ES-I3 (cell line): ENCODE data around the gene INPP5D.
"Not testable (repeated sequence)": the region's sequence is repeated elsewhere in the genome, so short reads cannot be mapped to it uniquely, and the experiment has no call there.

Experiments used
- H3K36me3 ChIP-seq: 2 replicates; pipeline ENCODE4 v1.6.1; 2013; ENCODE audit warnings: mild to moderate bottlenecking, low read length, control low read depth, moderate library complexity; ENCODE audit not compliant: insufficient read depth
- H3K4me1 ChIP-seq: 2 replicates; pipeline ENCODE4 v1.6.1; 2013; ENCODE audit warnings: mild to moderate bottlenecking, control low read depth, low read length; ENCODE audit not compliant: insufficient read depth
- H3K9ac ChIP-seq: 2 replicates; pipeline ENCODE4 v1.6.1; 2013; ENCODE audit warnings: low read depth, mild to moderate bottlenecking, low read length, moderate library complexity
- H3K9me3 ChIP-seq: 2 replicates; pipeline ENCODE4 v1.6.1; 2013; ENCODE audit warnings: mild to moderate bottlenecking, low read length, moderate library complexity; ENCODE audit not compliant: control insufficient read depth, insufficient read depth

The INPP5D gene

GRCh38 chr2:233145726-233146125 is 85.6 kb downstream of the INPP5D start:
- H3K9me3 ChIP-seq = no peaks in the 10 kb centered on the region
- H3K4me1 ChIP-seq = peaks cover 21% of the 10 kb centered on the region
- no peak overlapping the region for H3K9ac ChIP-seq
- no peaks in the 10 kb centered on the region; the same call in 1 of the 2 replicates for H3K36me3 ChIP-seq

DNA sequence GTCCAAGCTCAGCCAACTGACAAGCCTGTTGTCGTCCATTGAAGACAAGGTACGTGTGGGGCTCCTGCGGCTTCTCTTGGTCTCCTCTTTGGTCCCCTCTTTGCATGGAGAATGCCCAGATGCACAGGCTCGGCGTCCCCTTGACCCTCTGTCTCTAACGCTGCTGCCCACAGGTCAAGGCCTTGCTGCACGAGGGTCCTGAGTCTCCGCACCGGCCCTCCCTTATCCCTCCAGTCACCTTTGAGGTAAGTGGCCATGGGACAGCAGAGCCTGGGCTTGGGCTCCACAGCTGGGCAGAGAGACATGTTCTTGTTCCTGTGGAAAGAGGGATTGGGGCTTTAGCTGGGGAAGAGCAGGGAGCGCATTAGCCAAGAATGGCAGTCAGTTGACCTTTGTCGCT is 86.1 kb downstream of the INPP5D start:
- Histone ChIP-seq H3K36me3 (no peaks in the 10 kb centered on the region; the same call in 1 of the 2 replicates), H3K9me3 (no peaks in the 10 kb centered on the region), H3K4me1 (peaks cover 17% of the 10 kb centered on the region), H3K9ac (no peak overlapping the region)

GRCh38 chr2:233147136-233147828 is 87.1 kb downstream of the INPP5D start:
- Histone ChIP-seq H3K9ac (no peak overlapping the region), H3K36me3 (no peaks in the 10 kb centered on the region; the same call in 1 of the 2 replicates), H3K4me1 (peaks cover 7% of the 10 kb centered on the region; the same call in 1 of the 2 replicates), H3K9me3 (no peaks in the 10 kb centered on the region)

- no peak overlapping the region for H3K9ac ChIP-seq
- H3K9me3 ChIP-seq = no peaks in the 10 kb centered on the region
- H3K36me3 ChIP-seq = no peaks in the 10 kb centered on the region; the same call in 1 of the 2 replicates
- H3K4me1 ChIP-seq = peaks cover 2% of the 10 kb centered on the region; the same call in 1 of the 2 replicates
Observed at GRCh38 chr2:233147829-233148167, 87.7 kb downstream of the INPP5D start.

- H3K36me3 ChIP-seq = no peaks in the 10 kb centered on the region; the same call in 1 of the 2 replicates
- no peaks in the 10 kb centered on the region for H3K9me3 ChIP-seq
- H3K9ac ChIP-seq = no peak overlapping the region
- no peaks in the 10 kb centered on the region for H3K4me1 ChIP-seq
Observed at GRCh38 chr2:233148354-233148753, 88.2 kb downstream of the INPP5D start.

GRCh38 chr2:233152541-233152940 is 92.4 kb downstream of the INPP5D start:
- no peaks in the 10 kb centered on the region for H3K4me1 ChIP-seq
- H3K36me3 ChIP-seq = no peaks in the 10 kb centered on the region; the same call in 1 of the 2 replicates
- no peak overlapping the region for H3K9ac ChIP-seq
- no peaks in the 10 kb centered on the region for H3K9me3 ChIP-seq

DNA sequence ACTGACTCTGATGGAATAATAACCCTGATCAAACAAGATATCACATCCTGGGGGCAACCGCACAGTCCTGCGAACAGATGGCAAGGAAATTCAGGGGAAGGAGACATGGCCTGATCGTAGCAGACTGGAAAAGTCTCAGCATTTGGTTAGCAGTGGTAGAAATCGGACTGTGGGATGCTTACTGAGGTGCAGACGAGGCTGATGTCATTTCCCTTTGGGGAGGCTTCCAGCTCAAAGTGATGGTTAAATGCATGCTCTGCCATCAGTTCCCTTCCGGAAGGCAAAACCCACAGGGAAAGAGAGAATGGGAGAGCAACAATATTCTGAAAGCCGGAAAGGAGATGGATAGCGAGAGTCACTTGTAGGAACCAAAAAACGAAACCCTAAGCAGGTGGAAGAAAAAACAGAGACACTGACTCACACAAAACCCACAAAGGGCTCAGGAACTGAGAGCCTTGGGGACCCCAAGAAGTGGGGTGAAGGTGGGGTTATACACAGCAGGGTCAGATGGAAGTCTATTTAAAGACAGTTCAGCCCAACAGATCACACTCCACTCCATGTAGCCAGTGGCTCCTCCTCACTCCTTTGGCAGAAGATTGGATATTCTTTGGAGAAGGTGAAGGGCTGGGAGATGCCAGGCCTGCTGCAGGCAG is 93.1 kb downstream of the INPP5D start:
- H3K9ac ChIP-seq = no peak overlapping the region
- H3K36me3 ChIP-seq = no peaks in the 10 kb centered on the region; the same call in 1 of the 2 replicates

DNA sequence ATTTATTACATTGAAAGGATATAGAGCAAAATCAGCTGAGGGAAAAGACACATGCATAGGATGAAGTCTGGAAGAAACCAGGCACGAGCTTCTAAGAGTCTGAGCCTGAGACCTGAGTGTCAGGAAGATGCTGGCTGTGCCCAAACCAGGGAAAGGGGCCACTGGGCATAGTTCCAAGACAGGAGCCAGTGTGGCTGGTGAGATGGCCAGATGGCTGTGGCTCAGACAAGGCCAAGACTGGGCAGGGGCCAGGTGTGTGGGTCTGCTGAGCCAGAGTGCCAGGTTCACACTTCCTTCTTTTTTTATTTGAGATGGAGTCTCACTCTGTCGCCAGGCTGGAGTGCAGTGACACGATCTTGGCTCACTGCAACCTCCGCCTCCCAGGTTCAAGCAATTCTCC is 95.9 kb downstream of the INPP5D start:
- peaks cover 4% of the 10 kb centered on the region; the same call in 1 of the 2 replicates for H3K36me3 ChIP-seq
- H3K9ac ChIP-seq = no peak overlapping the region
- no peaks in the 10 kb centered on the region for H3K4me1 ChIP-seq
- no peaks in the 10 kb centered on the region for H3K9me3 ChIP-seq

More for the DNA sequence above, 93.1 kb downstream of the INPP5D start:
- Histone ChIP-seq H3K4me1 (no peaks in the 10 kb centered on the region), H3K9me3 (no peaks in the 10 kb centered on the region)

DNA sequence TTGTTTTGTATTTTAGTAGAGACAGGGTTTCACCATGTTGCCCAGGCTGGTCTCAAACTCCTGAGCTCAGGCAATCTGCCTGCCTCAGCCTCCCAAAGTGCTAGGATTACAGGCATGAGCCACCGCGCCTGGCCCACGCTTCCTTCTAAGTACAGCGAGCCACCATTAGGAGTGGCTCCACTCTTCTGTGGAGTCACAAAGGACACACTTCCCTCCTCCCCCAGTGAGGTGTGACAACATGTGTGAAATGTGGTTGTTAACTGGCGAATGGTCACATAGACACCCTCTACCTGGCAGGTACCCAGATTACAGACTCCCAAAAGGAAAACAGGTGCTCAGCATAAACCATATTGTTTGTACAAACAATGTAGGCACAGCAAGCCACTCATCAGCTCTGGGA is 96.3 kb downstream of the INPP5D start:
- not testable (repeated sequence) for H3K9me3 ChIP-seq, H3K4me1 ChIP-seq, H3K9ac ChIP-seq, H3K36me3 ChIP-seq

DNA sequence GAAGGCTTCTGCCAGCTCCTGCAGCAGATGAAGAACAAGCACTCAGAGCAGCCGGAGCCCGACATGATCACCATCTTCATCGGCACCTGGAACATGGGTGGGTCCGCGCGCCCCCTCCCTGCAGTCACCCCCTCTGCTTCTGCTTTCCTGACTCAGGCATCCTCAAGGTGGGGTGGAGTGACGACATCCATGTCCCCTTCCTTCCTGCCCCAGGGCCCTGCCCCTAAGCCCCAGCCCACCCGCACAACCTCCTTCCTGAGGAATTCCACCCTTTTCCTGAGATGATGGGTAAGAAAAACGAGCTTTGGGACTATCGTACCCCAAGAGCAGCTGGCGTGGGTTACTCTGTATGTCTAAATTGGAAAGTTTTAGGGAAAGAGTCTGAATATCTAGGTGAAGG is 101.6 kb downstream of the INPP5D start:
- no peaks in the 10 kb centered on the region for H3K9me3 ChIP-seq
- H3K4me1 ChIP-seq = peaks cover 4% of the 10 kb centered on the region; the same call in 1 of the 2 replicates
- peaks cover 4% of the 10 kb centered on the region for H3K36me3 ChIP-seq
- no peak overlapping the region for H3K9ac ChIP-seq

DNA sequence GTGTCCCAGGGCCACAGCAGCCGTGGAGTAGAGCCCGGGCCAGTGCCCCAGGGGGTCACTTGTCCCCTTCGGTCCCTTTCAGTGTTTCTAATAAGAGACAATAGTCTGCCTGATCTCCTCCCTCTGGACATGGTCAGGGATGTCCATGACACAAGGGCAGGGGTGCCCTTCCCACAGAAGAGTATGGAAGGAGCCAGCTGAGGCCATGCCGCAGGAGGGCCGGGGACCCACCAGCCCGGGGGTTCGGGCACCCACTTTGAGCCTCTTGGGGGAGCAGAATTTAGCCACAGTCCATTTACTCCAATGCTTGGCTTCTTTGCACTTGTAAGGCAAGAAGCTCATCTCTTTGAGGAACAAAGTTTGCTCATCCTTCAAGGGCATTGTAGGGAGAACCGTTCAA is 102.6 kb downstream of the INPP5D start:
- peaks cover 4% of the 10 kb centered on the region for H3K36me3 ChIP-seq

GRCh38 chr2:233163486-233164103 is 103.5 kb downstream of the INPP5D start:
- H3K9me3 ChIP-seq = no peaks in the 10 kb centered on the region
- H3K9ac ChIP-seq = no peak overlapping the region
- peaks cover 9% of the 10 kb centered on the region; the same call in 1 of the 2 replicates for H3K4me1 ChIP-seq
- H3K36me3 ChIP-seq = peaks cover 4% of the 10 kb centered on the region

More for the DNA sequence above, 102.6 kb downstream of the INPP5D start:
- Histone ChIP-seq H3K9me3 (no peaks in the 10 kb centered on the region), H3K4me1 (peaks cover 4% of the 10 kb centered on the region; the same call in 1 of the 2 replicates), H3K9ac (no peak overlapping the region)

DNA sequence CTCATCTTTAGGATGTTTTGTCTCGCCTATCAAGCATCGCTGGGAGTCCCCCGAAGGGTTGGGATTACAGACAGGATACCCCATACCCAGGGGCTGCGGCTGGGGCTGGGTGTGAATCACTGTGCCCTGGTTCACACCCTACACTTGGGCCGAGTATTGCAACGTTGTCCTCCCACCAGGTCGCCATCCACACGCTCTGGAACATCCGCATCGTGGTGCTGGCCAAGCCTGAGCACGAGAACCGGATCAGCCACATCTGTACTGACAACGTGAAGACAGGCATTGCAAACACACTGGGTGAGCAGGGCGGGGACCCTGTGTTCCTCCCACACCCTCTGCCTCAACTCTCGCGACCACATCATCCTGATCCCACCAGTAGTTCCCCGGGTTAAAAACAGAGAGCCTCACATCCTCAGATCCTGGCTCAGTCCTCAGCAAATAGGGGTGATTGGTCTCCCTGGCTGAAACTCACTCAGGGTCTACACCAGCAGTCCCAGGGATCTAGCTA is 104.0 kb downstream of the INPP5D start:
- H3K4me1 ChIP-seq = peaks cover 15% of the 10 kb centered on the region
- no peaks in the 10 kb centered on the region for H3K9me3 ChIP-seq
- H3K36me3 ChIP-seq = peaks cover 4% of the 10 kb centered on the region
- H3K9ac ChIP-seq = no peak overlapping the region

DNA sequence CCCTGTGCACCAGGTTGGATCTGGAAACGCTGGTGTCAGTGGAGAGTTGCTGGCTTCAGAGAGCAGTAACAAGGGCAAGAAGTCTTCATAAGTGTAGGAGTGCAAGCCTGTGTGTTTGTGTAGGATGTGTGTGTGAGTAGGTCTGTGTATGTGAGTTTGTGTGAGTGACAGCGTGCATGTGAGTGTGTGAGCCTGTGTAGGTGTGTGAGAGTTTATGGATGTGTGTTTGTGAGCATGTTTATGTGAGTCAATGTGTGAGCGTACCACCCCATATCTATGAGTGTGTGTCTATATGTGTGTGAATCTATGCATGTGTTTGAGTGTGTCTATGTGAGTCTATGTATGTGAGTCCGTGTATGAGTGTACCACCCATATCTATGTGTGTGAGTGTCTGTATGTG is 104.8 kb downstream of the INPP5D start:
- no peak overlapping the region for H3K9ac ChIP-seq

More for the DNA sequence above, 104.8 kb downstream of the INPP5D start:
- Histone ChIP-seq H3K4me1 (peaks cover 20% of the 10 kb centered on the region), H3K36me3 (peaks cover 3% of the 10 kb centered on the region), H3K9me3 (no peaks in the 10 kb centered on the region)
